Right renal pelvis (tissue), 4 donors: ENCODE data around the gene GRIN2C. TPM values are rescaled to one million over a fixed set of nuclear protein-coding genes. Genes with fewer than 3 reads are reported as not detected.
"Not testable (repeated sequence)": the region's sequence is repeated elsewhere in the genome, so short reads cannot be mapped to it uniquely, and the experiment has no call there.

ENCODE experiments used
- DNase-seq, 4 donors: peaks; one replicate each; pipeline ENCODE4 v3.0.0-alpha.2; 2013; ENCODE audit warnings: low read depth in 4 of 4, low spot score in 3 of 4, missing footprints in 1 of 4
- polyA plus RNA-seq, 4 donors: library from polyadenylated mRNA; unstranded; fragments of 120-200 nt; gene quantifications; one replicate each; pipeline ENCODE4 v1.2.1, GENCODE V29; 2013; ENCODE audit not compliant: insufficient read length in 4 of 4

Gene GRIN2C
- under 1 TPM; 0.13 to 0.28 (median 0.22) TPM for polyA plus RNA-seq

- no peak for DNase-seq
These were observed at the start of gene GRIN2C for GRCh38 chr17:74859459-74860228. GRIN2C (minus strand) TSS chr17:74859885; CDS start chr17:74855092, 4,793 bp downstream.

- DNase-seq: not testable (repeated sequence)
These were observed 49.4 kb upstream of the GRIN2C start for GRCh38 chr17:74909097-74909496.

GRCh38 chr17:74907012-74907411 is 47.3 kb upstream of the GRIN2C start:
- no peak for DNase-seq

- DNase-seq: not testable (repeated sequence)
These were observed 46.6 kb upstream of the GRIN2C start for GRCh38 chr17:74906214-74906793.

- no peak for DNase-seq
These were observed 45.2 kb upstream of the GRIN2C start for GRCh38 chr17:74904687-74905409.

- no peak for DNase-seq
These were observed 44.0 kb upstream of the GRIN2C start for GRCh38 chr17:74903671-74904070.

GRCh38 chr17:74903034-74903433 is 43.3 kb upstream of the GRIN2C start:
- no peak for DNase-seq

- no peak for DNase-seq
These were observed 41.9 kb upstream of the GRIN2C start for GRCh38 chr17:74901353-74902135.

GRCh38 chr17:74900208-74900607 is 40.5 kb upstream of the GRIN2C start:
- DNase-seq: no peak

GRCh38 chr17:74898376-74898946 is 38.8 kb upstream of the GRIN2C start:
- no peak for DNase-seq

- no peak for DNase-seq
These were observed 34.4 kb upstream of the GRIN2C start for GRCh38 chr17:74893936-74894671.

- DNase-seq: no peak
These were observed 33.6 kb upstream of the GRIN2C start, which contains the start of gene FADS6 for GRCh38 chr17:74892974-74893911. FADS6 (minus strand) TSS chr17:74893633; CDS start chr17:74893595, 38 bp downstream.

GRCh38 chr17:74892013-74892841 is 32.5 kb upstream of the GRIN2C start:
- no peak for DNase-seq

GRCh38 chr17:74890554-74890953 is 30.9 kb upstream of the GRIN2C start:
- no peak for DNase-seq

- peak in 1 of 4 donors; percentile 10 for DNase-seq
These were observed 28.8 kb upstream of the GRIN2C start for GRCh38 chr17:74888469-74888868.

- DNase-seq: no peak
These were observed 23.6 kb upstream of the GRIN2C start for GRCh38 chr17:74883241-74883745.

GRCh38 chr17:74882517-74883240 is 23.0 kb upstream of the GRIN2C start:
- no peak for DNase-seq
